Hair follicular keratinocyte (primary cell): ENCODE data around the gene ST8SIA6. TPM values are rescaled to one million over a fixed set of nuclear protein-coding genes. Genes with fewer than 3 reads are reported as not detected.

Experiments
- total RNA-seq: library from RNA; depleted of rRNA; stranded (reverse); fragments of >200 nt; gene quantifications from 2 replicates; pipeline ENCODE4 v1.2.3, GENCODE V29; 2015

The ST8SIA6 gene, protein sequence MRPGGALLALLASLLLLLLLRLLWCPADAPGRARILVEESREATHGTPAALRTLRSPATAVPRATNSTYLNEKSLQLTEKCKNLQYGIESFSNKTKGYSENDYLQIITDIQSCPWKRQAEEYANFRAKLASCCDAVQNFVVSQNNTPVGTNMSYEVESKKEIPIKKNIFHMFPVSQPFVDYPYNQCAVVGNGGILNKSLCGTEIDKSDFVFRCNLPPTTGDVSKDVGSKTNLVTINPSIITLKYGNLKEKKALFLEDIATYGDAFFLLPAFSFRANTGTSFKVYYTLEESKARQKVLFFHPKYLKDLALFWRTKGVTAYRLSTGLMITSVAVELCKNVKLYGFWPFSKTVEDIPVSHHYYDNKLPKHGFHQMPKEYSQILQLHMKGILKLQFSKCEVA
- not detected in 2 replicates for total RNA-seq

DNA sequence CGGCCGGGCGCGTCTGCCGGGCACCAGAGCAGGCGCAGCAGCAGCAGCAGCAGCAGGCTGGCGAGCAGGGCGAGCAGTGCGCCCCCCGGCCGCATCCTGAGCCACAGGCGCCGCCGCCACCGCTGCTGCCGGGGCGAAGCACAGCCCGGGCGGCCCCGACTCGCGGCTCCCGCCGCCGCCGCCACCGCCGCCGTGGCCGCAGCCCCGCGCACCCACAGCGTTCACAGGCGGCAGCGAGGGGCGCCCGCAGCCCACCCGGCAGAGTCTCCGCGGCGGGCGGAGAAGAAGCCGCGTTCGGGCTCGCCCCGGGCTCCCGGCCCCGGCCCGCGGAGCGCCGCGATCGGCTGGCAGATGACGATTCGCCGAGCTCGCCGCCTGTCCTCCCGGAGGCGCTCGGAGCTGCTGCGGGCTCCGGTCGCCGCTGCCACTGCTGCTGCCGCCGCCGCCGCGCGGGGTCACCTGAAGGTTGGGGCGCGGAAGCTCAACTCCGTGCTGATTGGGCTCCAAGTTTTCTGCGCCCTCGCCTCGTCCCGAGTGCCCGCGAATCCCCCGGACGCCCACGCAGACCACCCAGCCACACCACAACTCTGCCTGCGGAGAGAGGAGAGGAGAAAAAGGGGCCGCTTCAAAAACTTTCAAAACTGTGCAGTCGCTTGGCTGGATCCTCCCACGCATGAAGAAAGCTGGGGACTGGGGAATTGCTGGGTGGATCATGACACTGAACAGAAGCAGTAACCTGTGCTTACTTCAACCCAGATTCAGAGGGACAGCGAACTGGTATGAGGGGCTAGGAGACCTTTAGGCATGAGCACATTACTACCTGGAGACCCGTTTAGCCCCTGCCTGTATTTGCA is at the start of gene ST8SIA6:
Gene ST8SIA6, minus strand, starts transcription at position 435 of the 854 bp plus-strand sequence. Its CDS starts 340 bp downstream, at position 95.

Other genes starting within 250 kb of the ST8SIA6 start
- 1,572 and 2,255 TPM in 2 replicates for gene VIM, start 226.4 kb downstream of the ST8SIA6 start, total RNA-seq
- gene HACD1, start 162.8 kb upstream of the ST8SIA6 start, total RNA-seq: 17.9 and 27.8 TPM in 2 replicates
- gene STAM, start 189.6 kb upstream of the ST8SIA6 start, total RNA-seq: 19.4 and 23.0 TPM in 2 replicates